ENCODE data around the gene SRSF9. TPM values are rescaled to one million over a fixed set of nuclear protein-coding genes. Genes with fewer than 3 reads are reported as not detected.

Gene SRSF9
- total and polyA plus RNA-seq, 2 donors (not counting 1 experiment from before 2014, with no cell fraction given), result 96.3 to 157 TPM

GRCh38 chr12:120432772-120433525, 36.6 kb downstream of the SRSF9 start:
- Histone ChIP-seq H3K27ac (ENCODE audit: low read length in 2 of 2) (no peak overlapping the region), H2AFZ (ENCODE audit: insufficient read depth, low read depth, low read length, poor library complexity, severe bottlenecking) (no peak overlapping the region), H3K4me1 (ENCODE audit: control insufficient read depth in 2 of 2, insufficient read depth in 2 of 2, low read length in 2 of 2) (peaks cover 0 to 3% of the 10 kb centered on the region in 2 donors), H4K20me1 (ENCODE audit: control insufficient read depth, insufficient read depth, low read length, poor library complexity, severe bottlenecking) (no peaks in the 10 kb centered on the region), H3K9ac (ENCODE audit: low read length) (no peak overlapping the region), H3K27me3 (replicated peaks in 1 of 4; ENCODE audit: control extremely low read depth in 1 of 4, control insufficient read depth in 3 of 4, insufficient read depth in 4 of 4, low read length in 3 of 4) (peaks cover 0 to 16% (median 3%) of the 10 kb centered on the region in 4 experiments), H3K79me2 (ENCODE audit: control insufficient read depth, insufficient read depth, low read length) (peaks cover 5% of the 10 kb centered on the region), H3K36me3 (replicated peaks in 1 of 2; ENCODE audit: control extremely low read depth in 1 of 2, control insufficient read depth in 1 of 2, extremely low read depth in 1 of 2, insufficient read depth in 2 of 2, low read length in 1 of 2) (no peaks in the 10 kb centered on the region), H3K4me2 (replicated peaks; ENCODE audit: low read depth, low read length, poor library complexity, severe bottlenecking) (no peak overlapping the region), H3K4me3 (ENCODE audit: control extremely low read depth in 1 of 5, extremely low read depth in 1 of 5, insufficient read depth in 1 of 5, low read depth in 2 of 5, low read length in 4 of 5) (no peak overlapping the region), H3K9me3 (ENCODE audit: control extremely low read depth in 1 of 3, control insufficient read depth in 2 of 3, insufficient read depth in 1 of 3, low read length in 2 of 3) (peaks cover 0 to 8% (median 2%) of the 10 kb centered on the region in 3 donors)
- no peak overlapping the region for H3K4me3 Mint-ChIP-seq
- intact Hi-C loops (cut with micrococcal nuclease), result loop anchor here (10.0 kb wide), 1 partner anchor 662 kb away; no protein-coding TSS in a partner anchor
- WGBS (ENCODE audit: insufficient coverage), result 41% methylated on average over 7 of the region's 10 CpGs
- DNase-seq (no peak), ATAC-seq (ENCODE audit: low read depth) (no peak)
- no peak overlapping the region for H3K27ac Mint-ChIP-seq
- no peak for TF ChIP-seq EZH2 (IDR thresholded peaks at IDR 0.05; ENCODE audit: borderline replicate concordance, insufficient read depth, low read depth, low read length, poor library complexity, severe bottlenecking)
- TF ChIP-seq CTCF (IDR thresholded peaks at IDR 0.05), result no peak
- H3K9me3 Mint-ChIP-seq (ENCODE audit: insufficient read depth), result no peaks in the 10 kb centered on the region
- H3K4me1 Mint-ChIP-seq, result peaks cover 7% of the 10 kb centered on the region
- H3K27me3 Mint-ChIP-seq, result peaks cover 23% of the 10 kb centered on the region
- CTCF ChIA-PET, result interaction anchor here (0.7 to 2.4 kb wide), 2 partner anchors 193 to 205 kb away, joined by 3 to 9 read pairs; no protein-coding TSS in a partner anchor
- POLR2A ChIA-PET, result no interaction called here

- POLR2A ChIA-PET, result interaction anchor here (0.6 to 0.8 kb wide), 4 partner anchors 11 to 518 kb away, joined by 3 to 8 read pairs (median 4); no protein-coding TSS in a partner anchor
- WGBS (ENCODE audit: insufficient coverage), result 87% methylated on average over 7 of the region's 7 CpGs
- ATAC-seq (ENCODE audit: low read depth) (no peak), DNase-seq (no peak)
- no peak for TF ChIP-seq EZH2 (IDR thresholded peaks at IDR 0.05; ENCODE audit: borderline replicate concordance, insufficient read depth, low read depth, low read length, poor library complexity, severe bottlenecking)
- H3K79me2 ChIP-seq (ENCODE audit: control insufficient read depth, insufficient read depth, low read length), result no peaks in the 10 kb centered on the region
- Mint-ChIP-seq H3K9me3 (ENCODE audit: insufficient read depth) (no peaks in the 10 kb centered on the region), H3K27me3 (peaks cover 22% of the 10 kb centered on the region), H3K27ac (no peak overlapping the region), H3K4me3 (no peak overlapping the region), H3K4me1 (no peaks in the 10 kb centered on the region)
- intact Hi-C loops (cut with micrococcal nuclease), result no loop called here
- no peak overlapping the region for H3K4me2 ChIP-seq (replicated peaks; ENCODE audit: low read depth, low read length, poor library complexity, severe bottlenecking)
- CTCF ChIA-PET, result interaction anchor here (0.7 to 2.3 kb wide), 14 partner anchors 12 to 201 kb away, joined by 3 to 10 read pairs (median 4); partner anchors contain the start of gene SIRT4
- no peak overlapping the region for H3K27ac ChIP-seq (ENCODE audit: low read length in 2 of 2)
- H3K4me1 ChIP-seq (ENCODE audit: control insufficient read depth in 2 of 2, insufficient read depth in 2 of 2, low read length in 2 of 2), result no peaks in the 10 kb centered on the region
- no peak overlapping the region for H2AFZ ChIP-seq (ENCODE audit: insufficient read depth, low read depth, low read length, poor library complexity, severe bottlenecking)
- H3K9ac ChIP-seq (ENCODE audit: low read length), result no peak overlapping the region
- H3K27me3 ChIP-seq (replicated peaks in 1 of 4; ENCODE audit: control extremely low read depth in 1 of 4, control insufficient read depth in 3 of 4, insufficient read depth in 4 of 4, low read length in 3 of 4), result peaks cover 0 to 16% (median 3%) of the 10 kb centered on the region in 4 experiments
- no peaks in the 10 kb centered on the region for H4K20me1 ChIP-seq (ENCODE audit: control insufficient read depth, insufficient read depth, low read length, poor library complexity, severe bottlenecking)
- peaks cover 0 to 8% (median 2%) of the 10 kb centered on the region in 3 donors for H3K9me3 ChIP-seq (ENCODE audit: control extremely low read depth in 1 of 3, control insufficient read depth in 2 of 3, insufficient read depth in 1 of 3, low read length in 2 of 3)
- H3K4me3 ChIP-seq (ENCODE audit: control extremely low read depth in 1 of 5, extremely low read depth in 1 of 5, insufficient read depth in 1 of 5, low read depth in 2 of 5, low read length in 4 of 5), result no peak overlapping the region
- H3K36me3 ChIP-seq (replicated peaks in 1 of 2; ENCODE audit: control extremely low read depth in 1 of 2, control insufficient read depth in 1 of 2, extremely low read depth in 1 of 2, insufficient read depth in 2 of 2, low read length in 1 of 2), result no peaks in the 10 kb centered on the region
Observed at GRCh38 chr12:120429368-120429767, 40.2 kb downstream of the SRSF9 start.
